Liver (tissue), 9 donors: ENCODE data around the gene SSBP2. TPM values are rescaled to one million over a fixed set of nuclear protein-coding genes. Genes with fewer than 3 reads are reported as not detected.

Experiments used
- DNase-seq: peaks from one replicate; pipeline ENCODE4 v3.0.0-alpha.2; 2017; ENCODE audit warnings: low spot score
- H3K27ac ChIP-seq, 2 donors: one replicate each; pipeline ENCODE4 v1.7.0; 2013; ENCODE audit warnings: inconsistent platforms in 2 of 2, low read length in 2 of 2, control low read depth in 1 of 2, low read depth in 1 of 2, mild to moderate bottlenecking in 1 of 2
- H3K27me3 ChIP-seq, 4 donors: one replicate each; pipeline versions ENCODE4 v1.6.1 to v1.7.0; 2013; ENCODE audit warnings: low read length in 3 of 4, inconsistent platforms in 1 of 4, mild to moderate bottlenecking in 1 of 4, moderate library complexity in 1 of 4; ENCODE audit not compliant: control insufficient read depth in 4 of 4, insufficient read depth in 4 of 4
- H3K36me3 ChIP-seq, 4 donors: one replicate each; pipeline versions ENCODE4 v1.6.1 to v1.7.0; 2013; ENCODE audit warnings: low read length in 3 of 4, mild to moderate bottlenecking in 3 of 4, low read depth in 1 of 4, moderate library complexity in 1 of 4; ENCODE audit not compliant: control insufficient read depth in 4 of 4, insufficient read depth in 3 of 4
- H3K4me1 ChIP-seq, 4 donors: one replicate each; pipeline versions ENCODE4 v1.6.1 to v1.7.0; 2013; ENCODE audit warnings: low read length in 3 of 4, mild to moderate bottlenecking in 3 of 4, moderate library complexity in 1 of 4; ENCODE audit not compliant: control insufficient read depth in 4 of 4, insufficient read depth in 4 of 4
- H3K4me3 ChIP-seq, 3 donors: one replicate each; pipeline versions ENCODE4 v1.6.1 to v1.7.0; 2013; ENCODE audit warnings: low read length in 3 of 3, control low read depth in 1 of 3, low read depth in 1 of 3, mild to moderate bottlenecking in 1 of 3
- H3K9ac ChIP-seq, 2 donors: one replicate each; pipeline ENCODE4 v1.7.0; 2013; ENCODE audit warnings: low read length in 2 of 2, mild to moderate bottlenecking in 2 of 2, moderate library complexity in 2 of 2, control low read depth in 1 of 2, low read depth in 1 of 2
- H3K9me3 ChIP-seq, 4 donors: one replicate each; pipeline versions ENCODE4 v1.6.1 to v1.7.0; 2013; ENCODE audit warnings: low read length in 3 of 4; ENCODE audit not compliant: control insufficient read depth in 4 of 4
- CTCF ChIP-seq: fragments of 150-350 bp; IDR thresholded peaks from 2 replicates; pipeline ENCODE4 v1.5.1; 2017; ENCODE audit warnings: improper control_type of control experiment, low read depth, low read length; ENCODE audit not compliant: missing input control
- EGR1 ChIP-seq, 2 donors: IDR thresholded peaks; 2 replicates each; pipeline ENCODE4 v1.6.1; 2016 to 2018; ENCODE audit warnings: antibody characterized with exemption in 2 of 2, low read depth in 2 of 2
- FOXA1 ChIP-seq: IDR thresholded peaks from 2 replicates; pipeline ENCODE4 v1.6.1; 2016; ENCODE audit warnings: antibody characterized with exemption
- FOXA2 ChIP-seq: IDR thresholded peaks from 2 replicates; pipeline ENCODE4 v1.6.1; 2016; ENCODE audit warnings: antibody characterized with exemption
- GABPA ChIP-seq, 2 donors: IDR thresholded peaks in 1 of 2; conservative IDR thresholded peaks in 1 of 2; 2 replicates each; pipeline ENCODE4 v1.6.1; 2016; ENCODE audit warnings: antibody characterized with exemption in 2 of 2, mild to moderate bottlenecking in 1 of 2, moderate library complexity in 1 of 2
- HNF4A ChIP-seq, 2 donors: conservative IDR thresholded peaks; 2 replicates each; pipeline ENCODE4 v1.6.1; 2016; ENCODE audit warnings: antibody characterized with exemption in 2 of 2, mild to moderate bottlenecking in 2 of 2
- HNF4G ChIP-seq: IDR thresholded peaks from 2 replicates; pipeline ENCODE4 v1.6.1; 2016; ENCODE audit warnings: antibody characterized with exemption
- JUND ChIP-seq, 2 donors: IDR thresholded peaks; 2 replicates each; pipeline ENCODE4 v1.6.1; 2016; ENCODE audit warnings: antibody characterized with exemption in 2 of 2
- MAX ChIP-seq: IDR thresholded peaks from 2 replicates; pipeline ENCODE4 v1.6.1; 2016; ENCODE audit warnings: antibody characterized with exemption
- NR2F2 ChIP-seq: IDR thresholded peaks from 2 replicates; pipeline ENCODE4 v1.6.1; 2016; ENCODE audit warnings: antibody characterized with exemption
- RAD21 ChIP-seq, 2 donors: IDR thresholded peaks; 2 replicates each; pipeline ENCODE4 v1.6.1; 2016; ENCODE audit warnings: antibody characterized with exemption in 2 of 2, mild to moderate bottlenecking in 2 of 2
- RXRA ChIP-seq, 2 donors: IDR thresholded peaks; 2 replicates each; pipeline ENCODE4 v1.6.1; 2017 to 2018; ENCODE audit warnings: antibody characterized with exemption in 2 of 2, mild to moderate bottlenecking in 1 of 2
- SP1 ChIP-seq: IDR thresholded peaks from 2 replicates; pipeline ENCODE4 v1.6.1; 2018; ENCODE audit warnings: antibody characterized with exemption, mild to moderate bottlenecking
- TAF1 ChIP-seq: conservative IDR thresholded peaks from 2 replicates; pipeline ENCODE4 v1.6.1; 2016; ENCODE audit warnings: antibody characterized with exemption, mild to moderate bottlenecking
- YY1 ChIP-seq: IDR thresholded peaks from 2 replicates; pipeline ENCODE4 v1.6.1; 2016; ENCODE audit warnings: antibody characterized with exemption, mild to moderate bottlenecking
- ZBTB33 ChIP-seq: IDR thresholded peaks from 2 replicates; pipeline ENCODE4 v1.6.1; 2016; ENCODE audit warnings: antibody characterized with exemption
- WGBS: extraction: QIAGEN DNeasy Blood & Tissue Kit; methylation state at CpG from one replicate; pipeline ENCODE4 v1.1.7; 2013; 5-methylcytosine and 5-hydroxymethylcytosine counted together
- polyA plus RNA-seq, 2 donors: library from polyadenylated mRNA; stranded (reverse) in 1 of 2; unstranded in 1 of 2; fragments of 200-250 nt in 1 of 2; fragments of >200 nt in 1 of 2; fragmentation: Nextera tagmentation in 1 of 2; extraction: Ambion mirVana in 1 of 2; gene quantifications; one replicate each; pipeline versions ENCODE4 v1.2.1 to v1.2.3, GENCODE V29; 2013 to 2015
- total RNA-seq, 2 donors: library from RNA; depleted of rRNA; stranded (reverse); fragments of >200 nt; gene quantifications; one replicate each; pipeline ENCODE4 v1.2.3, GENCODE V29; 2014
- TF ChIP-seq, protein P1 (sequence below): IDR thresholded peaks from 2 replicates; pipeline ENCODE4 v1.6.1; 2016; ENCODE audit warnings: antibody characterized with exemption
- donor health status: healthy.
- donor health status: healthy.
- donor health status: healthy.
- donor health status: healthy.
- donor health status: healthy.

The SSBP2 gene
- total and polyA plus RNA-seq, 4 donors: 2.2 to 10.1 (median 4.1) TPM

DNA sequence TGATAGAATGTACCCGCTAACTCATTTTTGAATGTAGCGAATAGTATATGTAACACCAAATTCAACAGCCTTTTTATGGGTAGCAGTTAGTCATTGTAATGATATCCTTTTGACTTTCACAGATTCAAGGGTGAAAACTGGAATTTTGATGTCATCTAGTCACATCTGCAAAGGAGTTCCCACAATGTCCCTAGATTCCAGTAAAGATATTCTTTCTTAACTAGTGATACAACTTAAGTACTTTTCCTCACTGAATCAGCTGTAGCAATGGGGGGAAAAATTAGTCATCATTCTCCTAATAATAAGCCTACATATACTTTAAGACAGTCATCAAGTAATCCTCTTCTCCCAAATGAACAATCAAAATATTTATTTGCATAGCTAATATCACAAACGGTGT is 11.5 kb upstream of the SSBP2 start:
- Histone ChIP-seq H3K27ac (no peak overlapping the region), H3K27me3 (peaks cover 0 to 4% (median 0%) of the 10 kb centered on the region in 4 donors), H3K9ac (no peak overlapping the region), H3K4me3 (no peak overlapping the region), H3K4me1 (no peaks in the 10 kb centered on the region), H3K9me3 (no peaks in the 10 kb centered on the region), H3K36me3 (no peaks in the 10 kb centered on the region)
- no peak for DNase-seq
- 85% methylated on average over 3 of the region's 3 CpGs for WGBS
- TF ChIP-seq, protein P1, sequence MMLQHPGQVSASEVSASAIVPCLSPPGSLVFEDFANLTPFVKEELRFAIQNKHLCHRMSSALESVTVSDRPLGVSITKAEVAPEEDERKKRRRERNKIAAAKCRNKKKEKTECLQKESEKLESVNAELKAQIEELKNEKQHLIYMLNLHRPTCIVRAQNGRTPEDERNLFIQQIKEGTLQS: no peak
- TF ChIP-seq JUND (IDR thresholded peaks at IDR 0.05): no peak
- no peak for TF ChIP-seq YY1
- TF ChIP-seq RAD21 (IDR thresholded peaks at IDR 0.05): no peak
- TF ChIP-seq HNF4A (conservative IDR thresholded peaks at IDR 0.05): no peak
- no peak for TF ChIP-seq GABPA (IDR thresholded peaks at IDR 0.05 in 1 of 2, conservative IDR thresholded peaks at IDR 0.05 in 1 of 2)
- no peak for TF ChIP-seq HNF4G
- no peak for TF ChIP-seq TAF1
- no peak for TF ChIP-seq RXRA (IDR thresholded peaks at IDR 0.05)
- TF ChIP-seq FOXA2: no peak
- TF ChIP-seq FOXA1: no peak
- no peak for TF ChIP-seq SP1
- TF ChIP-seq CTCF: no peak
- no peak for TF ChIP-seq EGR1 (IDR thresholded peaks at IDR 0.05; ENCODE audit: low read depth in 2 of 2)
- no peak for TF ChIP-seq NR2F2

GRCh38 chr5:81761970-81762369 is 11.1 kb upstream of the SSBP2 start:
- Histone ChIP-seq H3K9ac (no peak overlapping the region), H3K27me3 (peaks cover 0 to 4% (median 0%) of the 10 kb centered on the region in 4 donors), H3K9me3 (no peaks in the 10 kb centered on the region), H3K27ac (no peak overlapping the region), H3K36me3 (no peaks in the 10 kb centered on the region), H3K4me1 (no peaks in the 10 kb centered on the region), H3K4me3 (no peak overlapping the region)
- WGBS: 96% methylated on average over 1 of the region's 1 CpG
- no peak for DNase-seq
- TF ChIP-seq FOXA1 (no peak), ZBTB33 (no peak)

DNA sequence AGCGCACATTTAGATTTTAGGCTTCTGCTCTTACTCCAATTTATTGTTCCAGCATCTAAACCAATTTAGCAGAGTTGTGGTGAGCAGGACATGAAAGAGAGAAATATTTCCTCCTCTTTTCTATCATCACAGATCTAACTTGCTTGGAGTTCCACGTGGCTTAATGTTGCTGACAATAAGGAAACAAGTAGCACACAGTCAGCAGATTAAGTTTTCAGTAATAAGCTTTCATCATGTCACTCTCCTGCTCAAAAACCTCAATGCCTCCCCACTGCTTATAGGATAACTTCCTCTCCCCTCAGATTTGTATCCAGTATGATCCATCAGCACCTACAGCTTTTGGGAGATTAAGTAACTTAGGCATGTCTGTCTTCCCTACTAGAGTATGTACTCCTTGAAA is 10.4 kb upstream of the SSBP2 start:
- peaks cover 0 to 4% (median 0%) of the 10 kb centered on the region in 4 donors for H3K27me3 ChIP-seq
- 64% methylated on average over 2 of the region's 2 CpGs for WGBS
- peak; percentile 12 for TF ChIP-seq MAX
- no peak for TF ChIP-seq HNF4G
- no peak overlapping the region for H3K4me3 ChIP-seq
- H3K9me3 ChIP-seq: no peaks in the 10 kb centered on the region
- no peaks in the 10 kb centered on the region for H3K36me3 ChIP-seq
- no peaks in the 10 kb centered on the region for H3K4me1 ChIP-seq
- H3K27ac ChIP-seq: no peak overlapping the region
- H3K9ac ChIP-seq: no peak overlapping the region
- DNase-seq: no peak
